GM12878 (cell line): ENCODE data around the gene LMX1B. TPM values are rescaled to one million over a fixed set of nuclear protein-coding genes. Genes with fewer than 3 reads are reported as not detected.

Experiments
- ATAC-seq: fragments of 200-7000 bp; cut with Tn5 transposase; 3 replicates; pipeline ENCODE4 v1.9.1; 2020; ENCODE audit warnings: mild to moderate bottlenecking, moderate library complexity
- BruUV-seq: library from RNA; stranded (reverse); fragments of 400-500 nt; replicated peaks from 2 replicates; lab custom pipeline; 2021; lab: Mats Ljungman, UMichigan
- CTCF ChIA-PET: fragments of 300-600 bp; sonication (Branson Sonifier 250); formaldehyde crosslinking; extraction: SDS; loops from one replicate; lab custom pipeline; 2021; ENCODE audit warnings: inconsistent platforms; lab: Yijun Ruan, JAX
- POLR2A ChIA-PET: fragments of 350-600 bp; formaldehyde crosslinking; extraction: SDS; loops from one replicate; lab custom pipeline; 2021; ENCODE audit warnings: inconsistent platforms; lab: Charles Lee
- RAD21 ChIA-PET: fragments of 300-600 bp; sonication (Branson Sonifier 250); formaldehyde crosslinking; loops from one replicate; lab custom pipeline; 2023; ENCODE audit warnings: antibody characterized with exemption; ENCODE audit not compliant: unreplicated experiment; lab: Charles Lee
- SMC1A ChIA-PET: fragments of 300-600 bp; sonication (Branson Sonifier 250); formaldehyde crosslinking; loops from one replicate; lab custom pipeline; 2023; ENCODE audit not compliant: unreplicated experiment, uncharacterized antibody; lab: Charles Lee
- DNase-seq: peaks from one replicate; pipeline ENCODE4 v3.0.0-alpha.2; 2011; ENCODE audit warnings: low read depth, low spot score
- FAIRE-seq: peaks from 3 replicates; lab custom pipeline; 2011; peaks lifted over from hg19 to GRCh38; lab: Jason Lieb, UNC
- H2AFZ ChIP-seq: 2 replicates; pipeline ENCODE4 v1.6.0; 2011; ENCODE audit warnings: low read depth, low read length, control low read depth; ENCODE audit not compliant: control insufficient read depth
- H3K27ac ChIP-seq: 2 replicates; pipeline ENCODE4 v1.5.1; 2011; ENCODE audit warnings: control low read depth; ENCODE audit not compliant: control insufficient read depth, insufficient read depth
- H3K27me3 ChIP-seq, 2 experiments: replicated peaks in 1 of 2; 2 replicates each; pipeline versions ENCODE4 v1.6.0 to v1.6.1; 2011; ENCODE audit warnings: low read length in 1 of 2; ENCODE audit not compliant: control insufficient read depth in 2 of 2, insufficient read depth in 2 of 2
- H3K36me3 ChIP-seq, 2 experiments: 2 replicates each; pipeline ENCODE4 v1.5.1; 2011; ENCODE audit warnings: low read length in 1 of 2; ENCODE audit not compliant: control insufficient read depth in 2 of 2, insufficient read depth in 2 of 2
- H3K4me1 ChIP-seq: 2 replicates; pipeline ENCODE4 v1.6.1; 2011; ENCODE audit warnings: mild to moderate bottlenecking, low read length, moderate library complexity, mixed read lengths; ENCODE audit not compliant: control insufficient read depth, insufficient read depth
- H3K4me2 ChIP-seq: 2 replicates; pipeline ENCODE4 v1.6.0; 2011; ENCODE audit warnings: control low read depth; ENCODE audit not compliant: control insufficient read depth, insufficient read depth
- H3K4me3 ChIP-seq: fragments of 200-600 bp; sonication (generic); 2 replicates; pipeline ENCODE4 v1.5.1; 2016
- H3K79me2 ChIP-seq: 2 replicates; pipeline ENCODE4 v1.6.0; 2011; ENCODE audit warnings: low read length; ENCODE audit not compliant: control insufficient read depth, insufficient read depth
- H3K9ac ChIP-seq: 2 replicates; pipeline ENCODE4 v1.8.0; 2011; ENCODE audit warnings: low read length, control low read depth, mixed read lengths; ENCODE audit not compliant: control insufficient read depth, insufficient read depth
- H3K9me3 ChIP-seq: replicated peaks from 3 replicates; pipeline ENCODE4 v1.5.1; 2011; ENCODE audit warnings: mild to moderate bottlenecking, low read length; ENCODE audit not compliant: control insufficient read depth, insufficient read depth
- H4K20me1 ChIP-seq: 2 replicates; pipeline ENCODE4 v1.6.0; 2011; ENCODE audit not compliant: control insufficient read depth, insufficient read depth
- BCL3 ChIP-seq: IDR thresholded peaks from 2 replicates; pipeline ENCODE4 v1.6.1; 2011; ENCODE audit warnings: borderline replicate concordance, low read depth, mild to moderate bottlenecking, moderate library complexity, low read length; ENCODE audit not compliant: insufficient read depth, poor library complexity, severe bottlenecking
- CBX5 ChIP-seq: sonication (generic); IDR thresholded peaks from 2 replicates; pipeline ENCODE4 v1.6.1; 2016; ENCODE audit warnings: low read depth, moderate library complexity, mild to moderate bottlenecking, inconsistent platforms
- CREM ChIP-seq: IDR thresholded peaks from 2 replicates; pipeline ENCODE4 v1.6.1; 2014; ENCODE audit warnings: antibody characterized with exemption, low read depth
- EP300 ChIP-seq, 2 experiments: fragments of 150-350 bp in 1 of 2; IDR thresholded peaks; 2 replicates each; pipeline ENCODE4 v1.6.1; 2011 to 2012; ENCODE audit warnings: low read depth in 2 of 2, low read length in 2 of 2, borderline replicate concordance in 1 of 2, improper control_type of control experiment in 1 of 2, inconsistent platforms in 1 of 2; ENCODE audit not compliant: control insufficient read depth in 1 of 2
- RAD21 ChIP-seq: IDR thresholded peaks from 2 replicates; pipeline ENCODE4 v1.6.1; 2011; ENCODE audit warnings: mild to moderate bottlenecking, low read depth, low read length, moderate library complexity; ENCODE audit not compliant: insufficient read depth
- SIN3A ChIP-seq: IDR thresholded peaks from 2 replicates; pipeline ENCODE4 v1.6.1; 2012; ENCODE audit warnings: low read depth, low read length, improper control_type of control experiment
- SP1 ChIP-seq: IDR thresholded peaks from one replicate; pipeline ENCODE4 v1.6.1; 2011; ENCODE audit warnings: low read depth, low read length
- TCF12 ChIP-seq: IDR thresholded peaks from 2 replicates; pipeline ENCODE4 v1.6.1; 2011; ENCODE audit warnings: low read depth, mild to moderate bottlenecking, low read length
- ZBTB11 ChIP-seq: fragments of 450-650 bp; formaldehyde crosslinking; IDR thresholded peaks from 2 replicates; pipeline ENCODE4 v1.5.0; 2022; ENCODE audit warnings: mild to moderate bottlenecking, missing genetic modification characterization
- WGBS: methylation state at CpG from one replicate; pipeline ENCODE4 v1.1.6; 2016; ENCODE audit warnings: low lambda C conversion rate; ENCODE audit not compliant: insufficient replicate concordance, insufficient coverage; ENCODE audit errors: missing lambda C conversion rate; 5-methylcytosine and 5-hydroxymethylcytosine counted together
- in situ Hi-C: fragments of 300-500 bp; cut with MboI; formaldehyde crosslinking; loops from 9 replicates; pipeline ENCODE4 v1.14.3; 2018; ENCODE audit warnings: mixed read lengths
- intact Hi-C: fragments of 100-400 bp; cut with micrococcal nuclease; formaldehyde crosslinking; loops from one replicate; pipeline ENCODE4 v1.14.2; 2022; ENCODE audit not compliant: unreplicated experiment
- polyA plus RNA-seq, 11 experiments: library from polyadenylated mRNA; depleted of rRNA in 4 of 11; unstranded in 6 of 11; stranded (reverse) in 5 of 11; fragments of >200 nt; fragmentation: Nextera tagmentation in 4 of 11; fragmentation: Illumina TruSeq in 1 of 11; extraction: Ambion mirVana in 4 of 11; extraction: Trizol in 1 of 11; gene quantifications; 1 replicate in 1 of 11; 2 replicates in 10 of 11; pipeline versions ENCODE4 v1.2.1 to v1.2.3, GENCODE V29; 2011 to 2016; ENCODE audit warnings: inconsistent platforms in 2 of 11, missing spikeins in 2 of 11, low read depth in 1 of 11
- total RNA-seq, 4 experiments: library from RNA; depleted of rRNA in 3 of 4; stranded (reverse); fragments of >200 nt in 3 of 4; fragmentation: Illumina TruSeq in 1 of 4; extraction: Trizol in 1 of 4; gene quantifications; 2 replicates each; pipeline versions ENCODE4 v1.2.1 to v1.2.3, GENCODE V29; 2013 to 2021

The LMX1B gene
- total and polyA plus RNA-seq, 10 of the 15 experiments (the other 5 are each of a cell fraction or from before 2014, with no cell fraction given) = not detected

DNA sequence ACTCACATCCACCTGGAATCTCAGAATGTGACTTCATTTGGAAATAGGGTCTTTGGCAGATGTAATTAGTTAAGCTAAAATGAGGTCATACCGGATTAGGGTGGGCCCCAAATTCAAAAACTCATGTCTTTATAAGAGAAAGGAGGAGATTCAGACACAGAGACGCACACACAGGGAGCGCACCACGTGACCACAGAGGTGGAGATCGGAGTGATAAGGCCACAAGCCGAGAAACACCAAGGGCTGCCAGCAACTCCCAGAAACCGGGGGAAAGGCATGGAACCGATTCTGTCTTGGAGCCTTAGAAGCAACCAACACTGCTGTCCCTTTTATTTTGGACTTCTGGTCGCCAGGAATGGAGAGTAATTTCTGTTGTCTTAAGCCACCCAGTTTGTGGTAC lies 31.8 kb upstream of the LMX1B start:
- ATAC-seq (no peak), DNase-seq (no peak), FAIRE-seq (no peak)
- 29% methylated on average over 9 of the region's 9 CpGs for WGBS
- BruUV-seq = no TSS peak
- Histone ChIP-seq H3K27ac (no peak overlapping the region), H3K4me3 (no peak overlapping the region), H3K9ac (no peak overlapping the region), H3K9me3 (no peaks in the 10 kb centered on the region), H3K79me2 (no peaks in the 10 kb centered on the region)
- no peak for TF ChIP-seq SIN3A
- no peak for TF ChIP-seq SP1
- TF ChIP-seq CBX5 = no peak
- TF ChIP-seq EP300 (IDR thresholded peaks at IDR 0.05; ENCODE audit: borderline replicate concordance in 1 of 2, control insufficient read depth in 1 of 2, low read depth in 2 of 2, low read length in 2 of 2) = no peak
- no peak for TF ChIP-seq TCF12
- TF ChIP-seq, all 136 proteins: peak for 0
- no peaks in the 10 kb centered on the region for H4K20me1 ChIP-seq
- no peak overlapping the region for H3K4me2 ChIP-seq
- in situ Hi-C loops (no loop called here), intact Hi-C loops (no loop called here)
- H3K36me3 ChIP-seq = no peaks in the 10 kb centered on the region
- ChIA-PET SMC1A (no interaction called here), CTCF (no interaction called here), RAD21 (no interaction called here), POLR2A (no interaction called here)
- peaks cover 0 to 4% of the 10 kb centered on the region in 2 experiments; a peak in 3 of 4 replicates for H3K27me3 ChIP-seq
- no peaks in the 10 kb centered on the region for H3K4me1 ChIP-seq
- no peak overlapping the region for H2AFZ ChIP-seq

DNA sequence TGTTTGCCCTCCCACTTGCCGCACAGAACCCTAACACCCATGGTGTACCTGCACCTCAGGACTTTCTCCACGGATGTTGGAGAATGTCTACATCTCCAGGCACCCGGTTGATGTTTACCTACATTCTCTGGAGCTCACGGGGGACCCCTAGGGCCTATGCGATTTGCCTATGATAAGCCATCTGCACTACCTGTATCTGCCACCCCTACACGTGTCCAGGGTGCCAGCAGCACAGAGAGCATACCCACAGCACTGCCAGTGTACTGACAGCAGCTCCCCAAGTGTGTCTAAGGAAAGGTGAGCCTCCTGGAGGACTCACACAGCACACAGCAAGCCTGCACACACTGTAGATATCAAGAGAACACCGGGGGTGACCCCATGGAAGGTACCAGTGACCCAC lies 31.3 kb upstream of the LMX1B start:
- no peak overlapping the region for H3K4me2 ChIP-seq
- ATAC-seq = no peak
- peaks cover 0 to 4% of the 10 kb centered on the region in 2 experiments; a peak in 3 of 4 replicates for H3K27me3 ChIP-seq
- no peak overlapping the region for H3K27ac ChIP-seq
- intact Hi-C loops (no loop called here), in situ Hi-C loops (no loop called here)
- RAD21 ChIA-PET = no interaction called here
- no TSS peak for BruUV-seq
- CTCF ChIA-PET = no interaction called here
- no peak overlapping the region for H3K9ac ChIP-seq
- H3K9me3 ChIP-seq = no peaks in the 10 kb centered on the region
- DNase-seq = no peak
- 6% methylated on average over 7 of the region's 7 CpGs for WGBS
- no peaks in the 10 kb centered on the region for H3K36me3 ChIP-seq
- SMC1A ChIA-PET = no interaction called here
- no peak overlapping the region for H2AFZ ChIP-seq
- H3K4me1 ChIP-seq = no peaks in the 10 kb centered on the region
- H3K79me2 ChIP-seq = no peaks in the 10 kb centered on the region
- FAIRE-seq = no peak
- H4K20me1 ChIP-seq = no peaks in the 10 kb centered on the region
- TF ChIP-seq RAD21 (no peak), CREM (no peak), BCL3 (no peak), ZBTB11 (CRISPR knock-in tag) (no peak)
- H3K4me3 ChIP-seq = no peak overlapping the region
- POLR2A ChIA-PET = no interaction called here
